ENCODE measurements around the gene KLHL29. TPM values are rescaled to one million over a fixed set of nuclear protein-coding genes. Genes with fewer than 3 reads are reported as not detected.

The KLHL29 gene
- total and polyA plus RNA-seq, 9 donors: 3.0 to 6.6 (median 3.9) TPM

DNA sequence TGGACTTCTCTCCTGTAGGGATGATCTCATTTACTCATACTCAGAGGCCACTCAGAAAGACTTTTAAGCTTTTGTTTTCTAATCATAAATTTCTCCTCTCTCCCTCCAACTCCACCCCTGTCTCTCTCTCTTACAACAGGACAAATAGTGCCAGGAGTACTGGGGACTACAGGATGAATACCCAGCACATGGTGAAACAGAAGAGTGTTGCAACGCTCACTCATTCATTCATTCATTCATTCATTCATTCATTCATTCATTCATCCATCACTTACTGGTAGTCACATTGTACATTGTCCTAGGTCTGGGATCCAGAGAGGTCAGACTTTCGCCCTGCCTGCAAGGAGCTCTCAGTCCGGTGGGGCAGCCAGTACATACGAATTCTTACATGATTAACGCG lies 97.6 kb downstream of the KLHL29 start:
- WGBS, 3 donors: 87 to 94% (median 93%) methylated on average over 6 of the region's 6 CpGs
- no peak for DNase-seq
- no peak overlapping the region for H3K27ac ChIP-seq
- H3K27me3 ChIP-seq: no peaks in the 10 kb centered on the region
- H3K9me3 ChIP-seq: no peaks in the 10 kb centered on the region
- intact Hi-C loops (cut with DNase I): no loop called here
- TF ChIP-seq, protein P1, sequence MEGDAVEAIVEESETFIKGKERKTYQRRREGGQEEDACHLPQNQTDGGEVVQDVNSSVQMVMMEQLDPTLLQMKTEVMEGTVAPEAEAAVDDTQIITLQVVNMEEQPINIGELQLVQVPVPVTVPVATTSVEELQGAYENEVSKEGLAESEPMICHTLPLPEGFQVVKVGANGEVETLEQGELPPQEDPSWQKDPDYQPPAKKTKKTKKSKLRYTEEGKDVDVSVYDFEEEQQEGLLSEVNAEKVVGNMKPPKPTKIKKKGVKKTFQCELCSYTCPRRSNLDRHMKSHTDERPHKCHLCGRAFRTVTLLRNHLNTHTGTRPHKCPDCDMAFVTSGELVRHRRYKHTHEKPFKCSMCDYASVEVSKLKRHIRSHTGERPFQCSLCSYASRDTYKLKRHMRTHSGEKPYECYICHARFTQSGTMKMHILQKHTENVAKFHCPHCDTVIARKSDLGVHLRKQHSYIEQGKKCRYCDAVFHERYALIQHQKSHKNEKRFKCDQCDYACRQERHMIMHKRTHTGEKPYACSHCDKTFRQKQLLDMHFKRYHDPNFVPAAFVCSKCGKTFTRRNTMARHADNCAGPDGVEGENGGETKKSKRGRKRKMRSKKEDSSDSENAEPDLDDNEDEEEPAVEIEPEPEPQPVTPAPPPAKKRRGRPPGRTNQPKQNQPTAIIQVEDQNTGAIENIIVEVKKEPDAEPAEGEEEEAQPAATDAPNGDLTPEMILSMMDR (IDR thresholded peaks at IDR 0.05): no peak
- no peak for TF ChIP-seq EP300 (IDR thresholded peaks at IDR 0.05)
- no peak for TF ChIP-seq POLR2A (IDR thresholded peaks at IDR 0.05)
- no peaks in the 10 kb centered on the region for H3K36me3 ChIP-seq
- H3K4me1 ChIP-seq (ENCODE audit: insufficient read depth): peaks cover 11% of the 10 kb centered on the region
- H3K4me3 ChIP-seq: no peak overlapping the region

DNA sequence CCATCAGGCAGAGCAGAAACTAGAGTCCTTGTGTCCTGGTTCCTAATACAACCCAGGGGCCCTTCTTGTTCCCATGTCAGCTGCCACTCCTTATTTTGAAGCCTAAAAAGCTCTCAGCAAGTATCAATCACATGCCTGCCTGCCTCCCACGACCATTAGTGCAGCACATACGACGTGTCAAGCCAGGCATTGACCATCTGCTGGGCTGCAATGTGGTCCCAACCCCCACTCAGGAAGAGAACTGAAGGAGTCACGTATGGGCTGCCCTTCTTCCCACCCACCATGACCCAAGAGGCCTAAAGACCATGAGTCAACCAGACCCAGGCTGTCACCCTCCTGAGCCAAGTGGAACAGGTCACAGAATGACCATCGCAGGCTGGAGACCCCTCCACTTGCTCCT lies 98.8 kb downstream of the KLHL29 start:
- peaks cover 11% of the 10 kb centered on the region for H3K4me1 ChIP-seq (ENCODE audit: insufficient read depth)
- intact Hi-C loops (cut with DNase I): no loop called here
- no peak for DNase-seq
- 86 to 88% (median 86%) methylated on average over 5 of the region's 5 CpGs for WGBS, 3 donors
- no peak overlapping the region for H3K4me3 ChIP-seq
- H3K27me3 ChIP-seq: no peaks in the 10 kb centered on the region
- H3K9me3 ChIP-seq: no peaks in the 10 kb centered on the region
- TF ChIP-seq POLR2A (IDR thresholded peaks at IDR 0.05): no peak
- TF ChIP-seq EP300 (IDR thresholded peaks at IDR 0.05): no peak
- TF ChIP-seq, protein P1 (IDR thresholded peaks at IDR 0.05): no peak
- no peak overlapping the region for H3K27ac ChIP-seq
- H3K36me3 ChIP-seq: no peaks in the 10 kb centered on the region

- WGBS, 3 donors: 95 to 96% (median 96%) methylated on average over 8 of the region's 8 CpGs
Observed at GRCh38 chr2:23484275-23484674, 99.3 kb downstream of the KLHL29 start.

GRCh38 chr2:23484767-23485166 lies 99.8 kb downstream of the KLHL29 start:
- no peak overlapping the region for H3K4me3 ChIP-seq
- no peak for DNase-seq
- WGBS, 3 donors: 72 to 79% (median 75%) methylated on average over 5 of the region's 5 CpGs
- no peaks in the 10 kb centered on the region for H3K36me3 ChIP-seq
- H3K27me3 ChIP-seq: no peaks in the 10 kb centered on the region
- no peak overlapping the region for H3K27ac ChIP-seq
- H3K9me3 ChIP-seq: no peaks in the 10 kb centered on the region
- TF ChIP-seq EP300 (IDR thresholded peaks at IDR 0.05) (no peak), POLR2A (IDR thresholded peaks at IDR 0.05) (no peak)
- TF ChIP-seq, protein P1 (IDR thresholded peaks at IDR 0.05): no peak
- peaks cover 11% of the 10 kb centered on the region for H3K4me1 ChIP-seq (ENCODE audit: insufficient read depth)
- intact Hi-C loops (cut with DNase I): no loop called here

More at GRCh38 chr2:23484275-23484674, 99.3 kb downstream of the KLHL29 start:
- Histone ChIP-seq H3K4me3 (no peak overlapping the region), H3K36me3 (no peaks in the 10 kb centered on the region), H3K27me3 (no peaks in the 10 kb centered on the region), H3K27ac (no peak overlapping the region), H3K4me1 (ENCODE audit: insufficient read depth) (peaks cover 11% of the 10 kb centered on the region), H3K9me3 (no peaks in the 10 kb centered on the region)
- DNase-seq: no peak
- intact Hi-C loops (cut with DNase I): no loop called here
- no peak for TF ChIP-seq EP300 (IDR thresholded peaks at IDR 0.05)
- no peak for TF ChIP-seq POLR2A (IDR thresholded peaks at IDR 0.05)
- TF ChIP-seq, protein P1 (IDR thresholded peaks at IDR 0.05): no peak

All from ovary (tissue), 9 donors.